Measurements from ENCODE around the gene CDC27.

DNA sequence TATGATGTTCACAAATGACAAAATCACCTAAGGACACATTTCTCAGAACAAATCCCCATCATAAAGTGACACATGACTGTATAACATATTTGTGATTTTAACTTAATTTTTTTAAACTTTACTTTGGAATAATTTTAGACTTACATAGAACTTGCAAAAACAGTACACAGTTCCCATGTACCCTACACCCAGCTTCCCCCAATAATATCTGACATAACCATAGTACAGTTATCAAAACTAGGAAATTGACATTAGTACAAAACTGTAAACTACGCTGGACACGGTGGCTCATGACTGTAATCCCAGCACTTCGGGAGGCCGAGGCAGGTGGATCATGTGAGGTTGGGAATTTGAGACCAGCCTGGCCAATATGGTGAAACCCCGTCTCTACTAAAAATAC, 24.8 kb downstream of the CDC27 start:
- TF ChIP-seq, protein P1, sequence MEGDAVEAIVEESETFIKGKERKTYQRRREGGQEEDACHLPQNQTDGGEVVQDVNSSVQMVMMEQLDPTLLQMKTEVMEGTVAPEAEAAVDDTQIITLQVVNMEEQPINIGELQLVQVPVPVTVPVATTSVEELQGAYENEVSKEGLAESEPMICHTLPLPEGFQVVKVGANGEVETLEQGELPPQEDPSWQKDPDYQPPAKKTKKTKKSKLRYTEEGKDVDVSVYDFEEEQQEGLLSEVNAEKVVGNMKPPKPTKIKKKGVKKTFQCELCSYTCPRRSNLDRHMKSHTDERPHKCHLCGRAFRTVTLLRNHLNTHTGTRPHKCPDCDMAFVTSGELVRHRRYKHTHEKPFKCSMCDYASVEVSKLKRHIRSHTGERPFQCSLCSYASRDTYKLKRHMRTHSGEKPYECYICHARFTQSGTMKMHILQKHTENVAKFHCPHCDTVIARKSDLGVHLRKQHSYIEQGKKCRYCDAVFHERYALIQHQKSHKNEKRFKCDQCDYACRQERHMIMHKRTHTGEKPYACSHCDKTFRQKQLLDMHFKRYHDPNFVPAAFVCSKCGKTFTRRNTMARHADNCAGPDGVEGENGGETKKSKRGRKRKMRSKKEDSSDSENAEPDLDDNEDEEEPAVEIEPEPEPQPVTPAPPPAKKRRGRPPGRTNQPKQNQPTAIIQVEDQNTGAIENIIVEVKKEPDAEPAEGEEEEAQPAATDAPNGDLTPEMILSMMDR (IDR thresholded peaks at IDR 0.05): no peak
- no peak for TF ChIP-seq EZH2 (IDR thresholded peaks at IDR 0.05)

Data from neural progenitor cell (in vitro differentiated cells).